ENCODE measurements around the gene CLCN6. TPM values are rescaled to one million over a fixed set of nuclear protein-coding genes. Genes with fewer than 3 reads are reported as not detected.
A peak's percentile ranks its signal among the peaks of the same experiment; 100 is the strongest.

CLCN6 gene, protein sequence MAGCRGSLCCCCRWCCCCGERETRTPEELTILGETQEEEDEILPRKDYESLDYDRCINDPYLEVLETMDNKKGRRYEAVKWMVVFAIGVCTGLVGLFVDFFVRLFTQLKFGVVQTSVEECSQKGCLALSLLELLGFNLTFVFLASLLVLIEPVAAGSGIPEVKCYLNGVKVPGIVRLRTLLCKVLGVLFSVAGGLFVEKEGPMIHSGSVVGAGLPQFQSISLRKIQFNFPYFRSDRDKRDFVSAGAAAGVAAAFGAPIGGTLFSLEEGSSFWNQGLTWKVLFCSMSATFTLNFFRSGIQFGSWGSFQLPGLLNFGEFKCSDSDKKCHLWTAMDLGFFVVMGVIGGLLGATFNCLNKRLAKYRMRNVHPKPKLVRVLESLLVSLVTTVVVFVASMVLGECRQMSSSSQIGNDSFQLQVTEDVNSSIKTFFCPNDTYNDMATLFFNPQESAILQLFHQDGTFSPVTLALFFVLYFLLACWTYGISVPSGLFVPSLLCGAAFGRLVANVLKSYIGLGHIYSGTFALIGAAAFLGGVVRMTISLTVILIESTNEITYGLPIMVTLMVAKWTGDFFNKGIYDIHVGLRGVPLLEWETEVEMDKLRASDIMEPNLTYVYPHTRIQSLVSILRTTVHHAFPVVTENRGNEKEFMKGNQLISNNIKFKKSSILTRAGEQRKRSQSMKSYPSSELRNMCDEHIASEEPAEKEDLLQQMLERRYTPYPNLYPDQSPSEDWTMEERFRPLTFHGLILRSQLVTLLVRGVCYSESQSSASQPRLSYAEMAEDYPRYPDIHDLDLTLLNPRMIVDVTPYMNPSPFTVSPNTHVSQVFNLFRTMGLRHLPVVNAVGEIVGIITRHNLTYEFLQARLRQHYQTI
- polyA plus RNA-seq (5.2 to 9.8 TPM (median 7.4 TPM) in 3 replicates), polyA minus RNA-seq (5.0 to 12.1 TPM (median 7.7 TPM) in 3 replicates)
- polyA plus RNA-seq (2011; ENCODE audit: low read depth) = 2.0 TPM
- polyA plus RNA-seq (2011; cell fraction: cytosol; rRNA removed) = 2.7 and 2.9 TPM in 2 replicates
- 36.0 and 38.6 TPM in 2 replicates for polyA plus RNA-seq (2011; cell fraction: nucleus; rRNA removed)
- polyA plus RNA-seq (2012; ENCODE audit: low replicate concordance) = 4.5 and 8.1 TPM in 2 replicates
- 3.1 TPM for polyA minus RNA-seq (2011; cell fraction: cytosol; rRNA and poly(A)+ RNA removed)
- 11.4 and 19.6 TPM in 2 replicates for polyA minus RNA-seq (2011; cell fraction: nucleus; rRNA and poly(A)+ RNA removed)

DNA sequence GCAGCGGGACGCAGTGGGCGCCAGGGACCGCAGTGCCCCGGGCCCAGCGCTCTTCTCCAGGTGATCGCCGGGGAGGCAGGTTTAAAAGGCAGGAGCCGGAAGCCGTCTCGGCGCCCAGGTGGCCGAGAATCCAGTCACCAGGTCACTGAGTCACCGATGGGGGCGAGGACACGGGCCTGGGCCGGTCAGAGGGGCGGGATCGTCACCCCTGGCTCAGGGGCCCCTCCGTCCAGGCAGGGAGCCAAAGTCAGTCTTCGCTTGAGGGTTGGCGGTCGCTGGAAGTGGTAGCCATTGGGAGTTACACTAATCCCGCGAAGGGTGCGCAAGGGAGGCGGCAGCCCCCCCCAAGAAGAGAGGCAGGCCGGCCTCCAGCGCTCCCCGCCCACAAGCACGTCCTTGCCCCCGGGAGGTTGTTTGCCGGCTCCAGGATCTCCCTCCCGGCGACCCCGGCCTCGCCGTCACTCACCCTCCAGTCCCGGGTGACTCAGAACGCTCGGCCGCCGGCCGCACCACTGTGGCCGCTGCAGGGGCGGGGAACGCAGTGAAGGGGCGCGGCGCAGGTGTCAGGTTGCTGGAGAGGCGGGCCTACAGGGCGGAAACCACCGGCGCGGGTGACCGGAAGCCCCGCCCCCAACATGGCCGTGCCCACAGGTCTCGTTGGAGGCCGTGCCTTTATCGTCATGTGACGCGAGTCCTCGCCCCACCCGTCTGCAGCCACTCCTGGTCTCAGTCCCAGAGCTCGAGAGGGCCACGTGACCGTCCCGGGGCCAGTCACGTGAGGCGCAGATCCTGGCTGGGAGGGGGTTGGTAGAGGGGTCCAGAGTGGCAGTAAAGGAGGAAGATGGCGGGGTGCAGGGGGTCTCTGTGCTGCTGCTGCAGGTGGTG is at the start of gene CLCN6, which contains the start of gene MTHFR:
CLCN6 (plus strand) TSS at position 770 of the 885 bp plus-strand sequence; CDS start at position 842, 72 bp downstream.
MTHFR (minus strand) TSS at position 543 of the 885 bp plus-strand sequence. CDS start 2,848 bp downstream, outside the sequence.
- Histone ChIP-seq H3K9me1 (ENCODE audit: control insufficient read depth, extremely low read depth, insufficient read depth, low read length) (no peaks in the 10 kb centered on the region), H4K20me1 (ENCODE audit: control insufficient read depth, extremely low read depth, insufficient read depth, low read length) (no peaks in the 10 kb centered on the region), H3K9ac (ENCODE audit: control insufficient read depth, extremely low read depth, insufficient read depth, low read length) (peak within 1 kb of the TSS; percentile 97), H3K9me3 (ENCODE audit: control insufficient read depth, low read depth, low read length) (no peaks in the 10 kb centered on the region), H3K4me2 (ENCODE audit: control insufficient read depth, extremely low read depth, insufficient read depth, low read depth, low read length) (peak within 1 kb of the TSS; percentile 100), H2AFZ (ENCODE audit: control insufficient read depth, low read length) (peak within 1 kb of the TSS; percentile 91), H3K27me3 (ENCODE audit: control insufficient read depth, extremely low read depth, insufficient read depth, low read length) (no peaks in the 10 kb centered on the region), H3K36me3 (ENCODE audit: control insufficient read depth in 2 of 2, extremely low read depth in 1 of 2, insufficient read depth in 2 of 2, low read length in 2 of 2) (peaks cover 9 to 20% of the 10 kb centered on the region in 2 experiments), H3K4me1 (ENCODE audit: control insufficient read depth, extremely low read depth, insufficient read depth, low read length) (peaks cover 49% of the 10 kb centered on the region), H3K27ac (ENCODE audit: control insufficient read depth, insufficient read depth, low read length) (peak within 1 kb of the TSS; percentile 94), H3K79me2 (ENCODE audit: control insufficient read depth, insufficient read depth, low read length) (peaks cover 40% of the 10 kb centered on the region), H3K4me3 (ENCODE audit: control insufficient read depth in 2 of 3, extremely low read depth in 1 of 3, insufficient read depth in 2 of 3, low read depth in 1 of 3, low read length in 3 of 3) (peak within 1 kb of the TSS; percentile 65 to 98 (median 84))
- DNase-seq (ENCODE audit: low read depth, low spot score) (peak; percentile 95), FAIRE-seq (peak; percentile 72)
- dilution Hi-C loops (cut with MboI; ENCODE audit: extremely low pct_ligation_motif_present, low sequenced_read_pairs) = no loop called here
- TF ChIP-seq, protein P1, sequence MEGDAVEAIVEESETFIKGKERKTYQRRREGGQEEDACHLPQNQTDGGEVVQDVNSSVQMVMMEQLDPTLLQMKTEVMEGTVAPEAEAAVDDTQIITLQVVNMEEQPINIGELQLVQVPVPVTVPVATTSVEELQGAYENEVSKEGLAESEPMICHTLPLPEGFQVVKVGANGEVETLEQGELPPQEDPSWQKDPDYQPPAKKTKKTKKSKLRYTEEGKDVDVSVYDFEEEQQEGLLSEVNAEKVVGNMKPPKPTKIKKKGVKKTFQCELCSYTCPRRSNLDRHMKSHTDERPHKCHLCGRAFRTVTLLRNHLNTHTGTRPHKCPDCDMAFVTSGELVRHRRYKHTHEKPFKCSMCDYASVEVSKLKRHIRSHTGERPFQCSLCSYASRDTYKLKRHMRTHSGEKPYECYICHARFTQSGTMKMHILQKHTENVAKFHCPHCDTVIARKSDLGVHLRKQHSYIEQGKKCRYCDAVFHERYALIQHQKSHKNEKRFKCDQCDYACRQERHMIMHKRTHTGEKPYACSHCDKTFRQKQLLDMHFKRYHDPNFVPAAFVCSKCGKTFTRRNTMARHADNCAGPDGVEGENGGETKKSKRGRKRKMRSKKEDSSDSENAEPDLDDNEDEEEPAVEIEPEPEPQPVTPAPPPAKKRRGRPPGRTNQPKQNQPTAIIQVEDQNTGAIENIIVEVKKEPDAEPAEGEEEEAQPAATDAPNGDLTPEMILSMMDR (optimal IDR thresholded peaks at IDR 0.05 in 1 of 3, IDR thresholded peaks at IDR 0.05 in 1 of 3, conservative IDR thresholded peaks at IDR 0.05 in 1 of 3; ENCODE audit: extremely low read depth in 1 of 3, insufficient read depth in 2 of 3, low read length in 3 of 3) = no peak
- TF ChIP-seq EZH2 (IDR thresholded peaks at IDR 0.05; ENCODE audit: low read length) = no peak

GRCh38 chr1:11757047-11757446 is 48.9 kb upstream of the CLCN6 start:
- no peak overlapping the region for H3K27ac ChIP-seq (ENCODE audit: control insufficient read depth, insufficient read depth, low read length)
- no peaks in the 10 kb centered on the region for H3K9me1 ChIP-seq (ENCODE audit: control insufficient read depth, extremely low read depth, insufficient read depth, low read length)
- no peaks in the 10 kb centered on the region for H3K9me3 ChIP-seq (ENCODE audit: control insufficient read depth, low read depth, low read length)
- FAIRE-seq = no peak
- TF ChIP-seq, protein P1 (optimal IDR thresholded peaks at IDR 0.05 in 1 of 3, IDR thresholded peaks at IDR 0.05 in 1 of 3, conservative IDR thresholded peaks at IDR 0.05 in 1 of 3; ENCODE audit: extremely low read depth in 1 of 3, insufficient read depth in 2 of 3, low read length in 3 of 3) = no peak
- TF ChIP-seq EZH2 (IDR thresholded peaks at IDR 0.05; ENCODE audit: low read length) = no peak
- no peak for DNase-seq (ENCODE audit: low read depth, low spot score)
- H3K9ac ChIP-seq (ENCODE audit: control insufficient read depth, extremely low read depth, insufficient read depth, low read length) = no peak overlapping the region
- no peak overlapping the region for H2AFZ ChIP-seq (ENCODE audit: control insufficient read depth, low read length)
- dilution Hi-C loops (cut with MboI; ENCODE audit: extremely low pct_ligation_motif_present, low sequenced_read_pairs) = no loop called here
- no peaks in the 10 kb centered on the region for H3K36me3 ChIP-seq (ENCODE audit: control insufficient read depth in 2 of 2, extremely low read depth in 1 of 2, insufficient read depth in 2 of 2, low read length in 2 of 2)
- no peak overlapping the region for H3K4me3 ChIP-seq (ENCODE audit: control insufficient read depth in 2 of 3, extremely low read depth in 1 of 3, insufficient read depth in 2 of 3, low read depth in 1 of 3, low read length in 3 of 3)
- no peak overlapping the region for H3K4me2 ChIP-seq (ENCODE audit: control insufficient read depth, extremely low read depth, insufficient read depth, low read depth, low read length)
- H3K79me2 ChIP-seq (ENCODE audit: control insufficient read depth, insufficient read depth, low read length) = no peaks in the 10 kb centered on the region
- H3K4me1 ChIP-seq (ENCODE audit: control insufficient read depth, extremely low read depth, insufficient read depth, low read length) = no peaks in the 10 kb centered on the region
- H3K27me3 ChIP-seq (ENCODE audit: control insufficient read depth, extremely low read depth, insufficient read depth, low read length) = peaks cover 6% of the 10 kb centered on the region
- no peaks in the 10 kb centered on the region for H4K20me1 ChIP-seq (ENCODE audit: control insufficient read depth, extremely low read depth, insufficient read depth, low read length)

Data from keratinocyte (primary cell).